GM19438 (cell line): ENCODE results near the gene CABLES1.

Source experiments
- ATAC-seq: cut with Tn5 transposase; IDR thresholded peaks from one replicate; pipeline ENCODE4 v1.9.1; 2021; ENCODE audit warnings: low read depth; ENCODE audit not compliant: unreplicated experiment

CABLES1 gene

GRCh38 chr18:23163786-23164533 lies 28.7 kb downstream of the CABLES1 start:
- ATAC-seq, result no peak

DNA sequence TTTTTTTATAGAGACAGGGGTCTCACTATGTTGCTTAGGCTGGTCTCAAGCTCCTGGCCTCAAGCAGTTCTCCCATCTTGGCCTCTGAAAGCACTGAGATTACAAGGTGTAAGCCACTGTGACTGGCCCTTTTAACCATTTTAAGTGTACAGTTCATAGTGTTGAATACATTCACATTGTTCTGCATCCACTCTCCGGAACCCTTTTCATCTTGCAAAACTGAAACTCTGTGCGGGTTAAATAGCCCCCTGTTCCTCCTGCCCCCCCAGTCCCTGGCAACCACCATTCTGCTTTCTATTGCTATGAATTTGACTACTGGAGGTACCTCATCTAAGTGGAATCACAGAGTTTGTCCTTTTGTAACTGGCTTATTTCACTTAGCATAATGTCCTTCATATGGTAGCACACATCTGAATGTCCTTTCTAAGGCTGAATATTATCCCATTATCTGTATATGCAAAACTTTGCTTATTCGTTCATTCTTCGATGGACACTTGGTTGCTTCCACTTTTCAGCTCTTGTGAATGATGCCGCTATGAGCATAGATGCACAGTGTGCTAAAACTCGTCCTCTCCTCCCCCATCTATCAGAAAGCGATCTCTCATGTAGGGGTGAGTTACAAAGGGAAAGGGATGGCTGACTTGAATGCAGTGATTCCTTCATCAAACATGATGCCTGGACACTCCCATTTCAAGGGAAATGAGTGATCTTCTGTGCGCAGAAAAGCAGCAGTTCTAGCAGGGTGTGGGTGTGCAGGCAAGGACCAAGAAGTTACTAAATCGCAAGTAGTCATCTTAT lies 30.2 kb downstream of the CABLES1 start:
- no peak for ATAC-seq

- no peak for ATAC-seq
Measured at GRCh38 chr18:23166891-23167541, 31.7 kb downstream of the CABLES1 start.

- no peak for ATAC-seq
Measured at GRCh38 chr18:23169673-23170044, 34.4 kb downstream of the CABLES1 start.

DNA sequence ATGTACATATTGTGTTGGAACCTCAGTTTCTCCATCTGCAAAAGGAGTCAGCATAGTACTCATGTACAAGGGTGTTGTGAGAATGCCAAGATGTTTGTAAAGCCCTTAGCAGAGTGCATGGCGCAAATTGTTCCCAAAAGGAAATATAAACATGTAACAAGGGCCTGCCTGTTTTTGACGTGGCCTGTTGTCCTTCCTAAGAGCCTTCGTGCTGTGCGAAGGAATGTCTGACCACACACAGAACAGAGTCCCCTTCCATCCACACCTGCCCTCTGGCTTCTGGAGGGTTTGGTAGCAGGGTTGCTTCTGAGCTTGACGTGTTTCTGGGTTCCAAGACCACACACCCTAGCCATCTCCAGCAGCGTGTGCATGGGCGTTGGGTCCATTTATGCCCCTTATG lies 34.9 kb downstream of the CABLES1 start:
- no peak for ATAC-seq

- ATAC-seq, result no peak
Measured at GRCh38 chr18:23171581-23172156, 36.4 kb downstream of the CABLES1 start.

DNA sequence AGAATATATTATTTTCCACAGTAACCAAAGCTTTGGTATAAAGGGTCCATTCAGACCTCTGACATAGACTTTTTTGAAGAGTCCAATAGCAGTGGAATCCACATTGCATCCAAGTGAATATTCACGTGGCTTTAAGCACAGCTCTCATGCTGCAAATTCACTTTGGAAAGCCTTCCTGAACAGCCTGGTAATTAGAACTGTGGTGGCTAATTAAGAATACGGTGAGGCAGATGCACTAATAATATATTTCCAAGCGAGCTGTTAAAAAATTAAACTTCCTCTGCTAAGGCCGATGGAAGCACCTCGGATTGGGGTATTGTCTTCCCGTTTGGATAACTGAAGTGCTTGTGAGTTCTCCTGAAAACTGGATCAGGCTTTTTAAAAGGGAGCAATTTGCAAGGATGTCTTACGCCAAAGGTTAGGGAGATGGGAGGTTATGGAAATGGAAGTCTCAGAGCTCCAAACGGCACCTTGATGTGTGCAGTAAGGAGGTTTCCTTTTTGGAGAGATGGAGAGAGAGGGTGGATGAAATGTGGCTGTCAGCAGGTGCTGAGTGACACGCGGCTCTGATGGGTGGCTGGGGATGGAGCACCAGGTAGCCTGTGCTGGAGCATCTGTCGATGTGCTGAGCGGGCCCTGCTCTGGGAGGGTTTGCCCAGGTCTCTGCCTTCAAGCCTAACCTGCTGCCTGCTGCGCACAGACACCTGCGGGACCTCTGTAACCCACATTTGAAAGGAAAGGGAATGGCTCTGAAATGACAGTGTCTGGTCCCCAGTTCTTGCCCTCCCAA lies 37.5 kb downstream of the CABLES1 start:
- no peak for ATAC-seq

DNA sequence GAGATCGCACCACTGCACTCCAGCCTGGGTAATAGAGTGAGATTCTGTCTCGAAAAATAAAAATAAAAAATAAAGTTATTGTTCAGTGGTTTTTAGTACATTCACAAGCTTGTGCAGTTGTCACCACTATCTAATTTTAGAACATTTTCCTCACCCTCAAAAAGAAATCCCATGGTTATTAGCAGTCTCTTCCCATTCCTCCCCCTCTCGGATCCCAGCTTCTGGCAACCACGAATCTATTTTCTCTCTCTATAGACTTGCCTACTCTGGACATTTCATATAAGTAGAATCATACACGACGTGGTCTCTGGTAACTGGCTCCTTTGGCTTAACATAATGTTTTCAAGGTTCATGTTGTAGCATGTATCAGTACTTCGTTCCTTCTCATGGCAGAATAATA lies 38.6 kb downstream of the CABLES1 start:
- ATAC-seq, result no peak

- ATAC-seq, result no peak
Measured at GRCh38 chr18:23176701-23177432, 41.6 kb downstream of the CABLES1 start.

- ATAC-seq, result no peak
Measured at GRCh38 chr18:23177433-23178072, 42.3 kb downstream of the CABLES1 start.

DNA sequence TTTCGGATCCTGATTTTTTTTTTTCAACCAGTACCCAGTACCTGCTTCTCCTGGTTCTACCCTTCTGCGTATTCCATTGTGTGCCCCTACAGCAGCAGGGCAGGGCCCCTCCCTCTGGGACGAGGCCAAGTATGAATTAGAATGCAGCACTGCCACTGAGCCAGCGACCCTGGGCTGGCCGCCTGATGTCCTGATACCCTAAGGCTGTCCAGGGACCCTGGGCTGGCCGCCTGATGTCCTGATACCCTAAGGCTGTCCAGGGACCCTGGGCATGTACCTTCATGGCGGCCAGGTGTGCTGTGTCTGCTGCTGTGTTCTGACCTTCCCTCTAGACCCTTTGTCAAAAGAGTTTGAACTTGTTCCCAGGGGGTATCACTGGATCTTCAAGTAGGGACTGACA lies 42.9 kb downstream of the CABLES1 start:
- ATAC-seq, result no peak

GRCh38 chr18:23178661-23179081 lies 43.4 kb downstream of the CABLES1 start:
- no peak for ATAC-seq

DNA sequence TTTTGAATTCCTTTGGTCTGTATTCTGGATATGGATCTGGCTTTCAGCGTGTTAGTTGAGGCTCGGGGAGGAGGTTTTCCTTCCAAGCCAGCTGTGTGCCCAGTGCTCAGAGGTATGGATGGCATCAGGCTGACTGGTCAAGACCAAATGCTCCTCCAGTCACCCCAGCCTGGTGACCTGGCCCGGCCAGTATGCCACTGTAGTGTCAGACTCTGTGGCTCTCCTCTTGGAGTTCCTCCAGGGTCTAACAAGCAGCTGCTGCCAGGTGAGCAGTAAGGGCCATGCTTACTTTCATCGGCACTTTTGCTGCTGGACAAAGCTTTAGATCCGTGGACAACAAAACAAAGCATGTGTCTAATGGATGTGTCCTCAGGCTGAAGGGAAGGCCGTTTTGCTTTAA lies 44.1 kb downstream of the CABLES1 start:
- ATAC-seq, result no peak

- ATAC-seq, result no peak
Measured at GRCh38 chr18:23181547-23181946, 46.3 kb downstream of the CABLES1 start.

DNA sequence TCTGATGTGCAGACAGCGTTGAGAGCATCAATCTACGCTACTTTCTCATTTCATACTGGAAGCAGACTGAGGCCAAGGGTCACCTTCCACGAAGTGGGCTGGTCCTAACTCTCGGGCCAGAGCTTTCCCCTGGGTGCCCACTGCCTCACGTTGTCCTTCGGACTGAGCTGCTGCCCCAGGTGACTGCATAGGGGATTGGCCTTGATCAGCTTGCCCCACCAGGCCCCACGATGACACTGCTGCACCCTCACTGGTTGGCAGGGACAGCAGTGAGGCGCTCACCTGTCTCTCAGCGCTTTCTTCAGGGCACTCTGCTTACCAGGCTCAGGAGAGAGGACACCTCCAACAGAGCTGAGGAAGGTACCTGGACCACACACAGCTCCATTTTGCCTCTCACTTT lies 47.3 kb downstream of the CABLES1 start:
- no peak for ATAC-seq

DNA sequence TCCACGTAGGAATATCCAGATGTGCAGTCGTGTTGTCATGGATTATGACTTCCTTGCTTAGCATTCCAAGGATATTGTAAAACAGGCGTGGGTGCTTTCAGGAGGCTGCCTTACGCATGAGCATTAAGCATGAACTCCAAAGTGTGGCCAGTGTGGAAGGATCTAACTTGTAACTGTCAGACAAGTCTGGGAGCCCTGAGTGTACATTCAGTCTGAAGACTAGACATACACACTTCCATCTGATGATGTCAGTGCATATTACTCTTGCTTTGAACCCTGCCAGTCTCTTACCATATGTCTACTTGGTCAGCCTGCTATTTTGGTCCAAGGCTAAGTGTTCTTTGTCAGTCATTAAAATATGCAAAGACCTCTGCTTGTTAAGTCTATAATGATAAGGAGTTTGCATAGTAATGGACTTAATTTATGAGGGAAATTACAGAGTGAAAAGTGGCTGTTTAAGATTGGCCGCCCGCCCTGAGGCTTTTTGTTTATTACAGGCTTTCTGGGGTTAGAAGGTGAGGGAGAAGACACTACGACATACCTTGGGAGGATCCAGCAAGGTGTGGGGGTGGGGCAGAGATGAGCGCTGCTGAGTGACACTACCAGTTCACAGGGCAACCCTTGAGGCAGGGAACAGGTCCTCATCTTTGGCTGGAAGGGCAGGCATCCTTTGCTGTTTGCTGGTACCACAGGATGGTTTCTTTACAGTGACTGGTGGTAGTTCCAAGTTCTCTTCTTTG lies 48.3 kb downstream of the CABLES1 start:
- ATAC-seq, result no peak

GRCh38 chr18:23186781-23187180 lies 51.5 kb downstream of the CABLES1 start:
- ATAC-seq, result no peak

DNA sequence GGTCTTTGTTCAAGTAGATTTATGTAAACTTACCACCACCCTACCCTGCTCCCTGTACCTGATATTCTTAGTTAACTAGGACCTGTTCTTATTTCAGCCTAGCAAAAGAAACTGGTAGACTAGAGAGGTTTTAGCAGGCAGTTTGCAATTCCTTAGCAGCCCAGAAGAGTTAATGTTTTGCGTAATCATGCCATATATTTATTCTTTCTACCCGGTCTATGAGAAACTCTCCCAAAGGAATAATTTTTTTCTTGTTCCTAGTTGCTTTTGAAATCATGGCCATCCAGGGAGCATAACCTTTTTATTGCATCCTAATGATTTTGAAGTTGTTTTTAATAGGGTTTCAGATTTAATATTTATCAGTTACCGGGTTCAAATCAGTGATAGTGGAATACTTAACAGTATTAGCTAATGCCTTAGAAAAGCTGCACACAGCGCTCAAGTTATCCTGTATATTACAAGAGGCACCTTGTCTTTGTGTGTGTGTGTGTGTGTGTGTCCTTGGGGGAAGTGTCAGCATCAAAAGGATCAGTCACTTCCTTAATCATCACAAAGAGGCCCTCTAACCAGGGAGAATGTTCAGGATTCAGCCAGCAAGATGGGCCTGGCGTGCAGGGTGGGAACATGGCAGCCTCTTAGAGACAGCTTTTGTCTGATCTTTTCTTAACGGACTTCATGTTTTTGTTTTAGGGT lies 52.9 kb downstream of the CABLES1 start:
- ATAC-seq, result no peak
